ENCODE measurements around the gene SAFB2. TPM values are rescaled to one million over a fixed set of nuclear protein-coding genes. Genes with fewer than 3 reads are reported as not detected.

The SAFB2 gene
- total and polyA plus RNA-seq, 9 donors = 24.6 to 55.9 (median 45.0) TPM

- 62% methylated on average over 12 of the region's 14 CpGs for WGBS (ENCODE audit: insufficient coverage)
- DNase-seq = no peak
- Histone ChIP-seq H3K9me3 (replicated peaks; ENCODE audit: control insufficient read depth, low read depth, low read length) (no peaks in the 10 kb centered on the region), H3K4me3 (ENCODE audit: low read length) (no peak overlapping the region), H3K27me3 (ENCODE audit: control insufficient read depth, insufficient read depth, low read length) (peaks cover 14% of the 10 kb centered on the region), H3K36me3 (ENCODE audit: control insufficient read depth, insufficient read depth, low read length) (no peaks in the 10 kb centered on the region), H3K4me1 (ENCODE audit: control insufficient read depth, insufficient read depth, low read length) (no peaks in the 10 kb centered on the region), H3K27ac (ENCODE audit: low read length) (no peak overlapping the region)
Observed at GRCh38 chr19:5572556-5573286, 49.9 kb downstream of the SAFB2 start.

GRCh38 chr19:5571777-5572176 lies 50.8 kb downstream of the SAFB2 start:
- H3K36me3 ChIP-seq (ENCODE audit: control insufficient read depth, insufficient read depth, low read length) = no peaks in the 10 kb centered on the region
- H3K9me3 ChIP-seq (replicated peaks; ENCODE audit: control insufficient read depth, low read depth, low read length) = no peaks in the 10 kb centered on the region
- no CpG with 5 or more reads among the region's 3 CpGs for WGBS (ENCODE audit: insufficient coverage)
- no peak overlapping the region for H3K4me3 ChIP-seq (ENCODE audit: low read length)
- H3K4me1 ChIP-seq (ENCODE audit: control insufficient read depth, insufficient read depth, low read length) = no peaks in the 10 kb centered on the region
- H3K27ac ChIP-seq (ENCODE audit: low read length) = no peak overlapping the region
- DNase-seq = no peak
- peaks cover 19% of the 10 kb centered on the region for H3K27me3 ChIP-seq (ENCODE audit: control insufficient read depth, insufficient read depth, low read length)

- Histone ChIP-seq H3K4me3 (ENCODE audit: low read length) (no peak overlapping the region), H3K27ac (ENCODE audit: low read length) (no peak overlapping the region), H3K36me3 (ENCODE audit: control insufficient read depth, insufficient read depth, low read length) (no peaks in the 10 kb centered on the region), H3K9me3 (replicated peaks; ENCODE audit: control insufficient read depth, low read depth, low read length) (no peaks in the 10 kb centered on the region), H3K4me1 (ENCODE audit: control insufficient read depth, insufficient read depth, low read length) (no peaks in the 10 kb centered on the region), H3K27me3 (ENCODE audit: control insufficient read depth, insufficient read depth, low read length) (peaks cover 46% of the 10 kb centered on the region)
- WGBS (ENCODE audit: insufficient coverage) = 18% methylated on average over 36 of the region's 40 CpGs
- DNase-seq = no peak
Observed at GRCh38 chr19:5567970-5568407, 54.6 kb downstream of the SAFB2 start.

- Histone ChIP-seq H3K27me3 (ENCODE audit: control insufficient read depth, insufficient read depth, low read length) (peaks cover 47% of the 10 kb centered on the region), H3K4me1 (ENCODE audit: control insufficient read depth, insufficient read depth, low read length) (no peaks in the 10 kb centered on the region), H3K9me3 (replicated peaks; ENCODE audit: control insufficient read depth, low read depth, low read length) (no peaks in the 10 kb centered on the region), H3K4me3 (ENCODE audit: low read length) (no peak within 1 kb of the TSS), H3K27ac (ENCODE audit: low read length) (no peak within 1 kb of the TSS), H3K36me3 (ENCODE audit: control insufficient read depth, insufficient read depth, low read length) (no peaks in the 10 kb centered on the region)
- 4% methylated on average over 62 of the region's 63 CpGs for WGBS (ENCODE audit: insufficient coverage)
- DNase-seq = no peak
Observed at GRCh38 chr19:5567360-5567969, 55.1 kb downstream of the SAFB2 start, which contains the start of gene TINCR. TSS of gene TINCR (minus strand) at chr19:5567953.

DNA sequence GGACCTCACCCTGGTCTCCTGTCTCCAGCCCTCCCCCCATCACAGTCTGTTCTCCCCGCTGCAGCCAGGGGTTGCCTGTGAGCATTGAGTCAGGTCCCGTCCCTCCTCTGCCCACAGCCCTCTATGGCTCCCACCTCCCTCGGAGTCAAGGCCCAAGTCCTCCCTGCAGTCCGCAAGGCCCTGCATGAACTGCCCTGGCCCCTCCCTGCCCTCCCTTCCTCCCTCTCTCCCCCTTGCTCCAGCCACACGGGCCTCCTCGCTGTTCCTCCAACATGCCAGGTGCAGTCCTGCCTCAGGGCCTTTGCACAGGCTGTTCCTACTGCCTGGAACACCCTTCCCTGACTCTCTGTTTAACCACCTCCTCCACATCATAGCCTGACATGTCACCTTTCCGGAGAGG lies 57.6 kb downstream of the SAFB2 start:
- Histone ChIP-seq H3K27ac (ENCODE audit: low read length) (no peak overlapping the region), H3K4me1 (ENCODE audit: control insufficient read depth, insufficient read depth, low read length) (no peaks in the 10 kb centered on the region), H3K36me3 (ENCODE audit: control insufficient read depth, insufficient read depth, low read length) (no peaks in the 10 kb centered on the region), H3K27me3 (ENCODE audit: control insufficient read depth, insufficient read depth, low read length) (peaks cover 54% of the 10 kb centered on the region), H3K4me3 (ENCODE audit: low read length) (no peak overlapping the region), H3K9me3 (replicated peaks; ENCODE audit: control insufficient read depth, low read depth, low read length) (peaks cover 6% of the 10 kb centered on the region)
- no peak for DNase-seq
- 58% methylated on average over 7 of the region's 7 CpGs for WGBS (ENCODE audit: insufficient coverage)

GRCh38 chr19:5563935-5564612 lies 58.5 kb downstream of the SAFB2 start:
- Histone ChIP-seq H3K9me3 (replicated peaks; ENCODE audit: control insufficient read depth, low read depth, low read length) (peaks cover 6% of the 10 kb centered on the region), H3K4me1 (ENCODE audit: control insufficient read depth, insufficient read depth, low read length) (no peaks in the 10 kb centered on the region), H3K36me3 (ENCODE audit: control insufficient read depth, insufficient read depth, low read length) (no peaks in the 10 kb centered on the region), H3K27ac (ENCODE audit: low read length) (no peak overlapping the region), H3K4me3 (ENCODE audit: low read length) (no peak overlapping the region), H3K27me3 (ENCODE audit: control insufficient read depth, insufficient read depth, low read length) (peaks cover 53% of the 10 kb centered on the region)
- DNase-seq = no peak
- WGBS (ENCODE audit: insufficient coverage) = 20% methylated on average over 5 of the region's 14 CpGs

GRCh38 chr19:5563008-5563431 lies 59.6 kb downstream of the SAFB2 start:
- H3K27me3 ChIP-seq (ENCODE audit: control insufficient read depth, insufficient read depth, low read length) = peaks cover 56% of the 10 kb centered on the region
- H3K9me3 ChIP-seq (replicated peaks; ENCODE audit: control insufficient read depth, low read depth, low read length) = peaks cover 6% of the 10 kb centered on the region
- no peak overlapping the region for H3K4me3 ChIP-seq (ENCODE audit: low read length)
- no peaks in the 10 kb centered on the region for H3K36me3 ChIP-seq (ENCODE audit: control insufficient read depth, insufficient read depth, low read length)
- H3K27ac ChIP-seq (ENCODE audit: low read length) = no peak overlapping the region
- no peaks in the 10 kb centered on the region for H3K4me1 ChIP-seq (ENCODE audit: control insufficient read depth, insufficient read depth, low read length)
- 30% methylated on average over 7 of the region's 8 CpGs for WGBS (ENCODE audit: insufficient coverage)
- no peak for DNase-seq

DNA sequence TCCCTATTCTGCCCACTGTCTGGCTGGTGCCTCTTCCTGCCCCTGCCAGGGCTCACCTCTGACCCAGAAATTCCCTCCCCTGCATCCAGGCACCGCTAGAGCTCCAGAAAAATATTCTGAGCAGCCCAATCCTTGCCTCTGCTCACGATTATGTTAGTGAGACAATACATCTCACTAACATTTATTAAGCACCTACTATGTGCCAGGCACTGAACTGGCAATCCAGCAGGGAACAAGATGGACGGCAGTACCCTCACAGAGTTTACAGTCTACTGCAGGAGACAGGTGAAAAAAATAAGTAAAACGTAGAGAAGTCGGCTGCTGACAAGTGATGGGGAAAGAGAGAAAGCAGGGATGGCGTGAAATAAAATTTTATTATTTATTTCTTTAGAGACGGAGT lies 60.3 kb downstream of the SAFB2 start:
- H3K36me3 ChIP-seq (ENCODE audit: control insufficient read depth, insufficient read depth, low read length) = no peaks in the 10 kb centered on the region
- no peak overlapping the region for H3K27ac ChIP-seq (ENCODE audit: low read length)
- peaks cover 4% of the 10 kb centered on the region for H3K4me1 ChIP-seq (ENCODE audit: control insufficient read depth, insufficient read depth, low read length)
- H3K27me3 ChIP-seq (ENCODE audit: control insufficient read depth, insufficient read depth, low read length) = peaks cover 53% of the 10 kb centered on the region
- no peak overlapping the region for H3K4me3 ChIP-seq (ENCODE audit: low read length)
- DNase-seq = no peak
- H3K9me3 ChIP-seq (replicated peaks; ENCODE audit: control insufficient read depth, low read depth, low read length) = peaks cover 6% of the 10 kb centered on the region
- WGBS (ENCODE audit: insufficient coverage) = 76% methylated on average over 3 of the region's 7 CpGs

DNA sequence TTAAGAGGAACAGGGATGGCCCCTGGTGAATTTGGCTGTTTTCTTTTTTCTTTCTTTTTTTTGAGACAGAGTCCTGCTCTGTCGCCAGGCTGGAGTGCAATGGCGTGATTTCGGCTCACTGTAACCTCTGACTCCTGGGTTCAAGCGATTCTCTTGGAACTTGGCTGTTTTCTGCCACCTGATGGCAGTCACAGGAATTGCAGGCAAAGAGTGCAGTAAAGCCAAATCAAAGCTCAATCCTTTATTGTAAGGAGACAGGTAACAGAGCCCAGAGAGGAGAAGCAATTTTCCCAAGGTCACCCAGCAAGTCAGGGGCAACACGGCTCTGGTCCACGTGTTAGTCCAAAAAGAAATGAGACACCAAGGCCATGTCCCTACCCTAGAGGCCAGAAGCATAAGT lies 61.0 kb downstream of the SAFB2 start:
- Histone ChIP-seq H3K4me1 (ENCODE audit: control insufficient read depth, insufficient read depth, low read length) (peaks cover 4% of the 10 kb centered on the region), H3K4me3 (ENCODE audit: low read length) (no peak overlapping the region), H3K27me3 (ENCODE audit: control insufficient read depth, insufficient read depth, low read length) (peaks cover 50% of the 10 kb centered on the region), H3K27ac (ENCODE audit: low read length) (no peak overlapping the region), H3K36me3 (ENCODE audit: control insufficient read depth, insufficient read depth, low read length) (no peaks in the 10 kb centered on the region), H3K9me3 (replicated peaks; ENCODE audit: control insufficient read depth, low read depth, low read length) (peaks cover 6% of the 10 kb centered on the region)
- DNase-seq = no peak
- 78% methylated on average over 4 of the region's 6 CpGs for WGBS (ENCODE audit: insufficient coverage)

DNA sequence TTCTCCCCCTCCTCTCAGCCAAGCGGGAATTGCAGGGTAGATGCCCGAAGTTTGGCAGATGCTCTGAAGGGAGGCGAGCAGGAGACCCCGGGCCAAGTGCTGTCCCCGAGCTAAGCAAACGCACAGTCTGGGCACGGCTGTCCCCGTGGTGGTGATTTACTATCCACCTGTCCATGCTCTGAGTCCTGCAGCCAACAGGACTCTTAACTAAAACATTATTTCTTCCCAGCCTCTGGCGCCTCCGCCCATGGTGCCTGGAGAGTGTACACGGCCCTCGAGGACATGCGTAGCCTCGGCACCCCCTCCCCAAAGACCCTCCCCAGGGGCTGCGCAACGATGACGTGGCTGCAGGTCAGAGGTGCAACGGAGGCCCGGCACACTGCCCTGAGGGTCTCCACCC lies 62.4 kb downstream of the SAFB2 start:
- WGBS (ENCODE audit: insufficient coverage) = 33% methylated on average over 14 of the region's 19 CpGs

More for the DNA sequence above, 62.4 kb downstream of the SAFB2 start:
- no peak for DNase-seq
- H3K9me3 ChIP-seq (replicated peaks; ENCODE audit: control insufficient read depth, low read depth, low read length) = peaks cover 6% of the 10 kb centered on the region
- H3K27ac ChIP-seq (ENCODE audit: low read length) = no peak overlapping the region
- peaks cover 4% of the 10 kb centered on the region for H3K4me1 ChIP-seq (ENCODE audit: control insufficient read depth, insufficient read depth, low read length)
- peaks cover 40% of the 10 kb centered on the region for H3K27me3 ChIP-seq (ENCODE audit: control insufficient read depth, insufficient read depth, low read length)
- no peaks in the 10 kb centered on the region for H3K36me3 ChIP-seq (ENCODE audit: control insufficient read depth, insufficient read depth, low read length)
- no peak overlapping the region for H3K4me3 ChIP-seq (ENCODE audit: low read length)

All from muscle of leg (tissue), 11 donors.